Measurements from ENCODE around the gene ATP5PF. TPM values are rescaled to one million over a fixed set of nuclear protein-coding genes. Genes with fewer than 3 reads are reported as not detected.
A peak's percentile ranks its signal among the peaks of the same experiment; 100 is the strongest.
"Not testable (repeated sequence)": the region's sequence is repeated elsewhere in the genome, so short reads cannot be mapped to it uniquely, and the experiment has no call there.

ATP5PF gene
- total RNA-seq: 100 to 1,000 TPM in 1 of 2 donors, 10 to 100 TPM in 1; 52.1 to 124 TPM

- Mint-ChIP-seq H3K36me3 (peaks cover 25% of the 10 kb centered on the region), H3K27ac (peak within 1 kb of the TSS; percentile 99 to 100), H3K27me3 (no peaks in the 10 kb centered on the region), H3K4me1 (ENCODE audit: low read depth in 2 of 2) (peaks cover 32 to 43% of the 10 kb centered on the region in 2 donors), H3K9me3 (no peaks in the 10 kb centered on the region), H3K4me3 (peak within 1 kb of the TSS; percentile 100)
- peak; percentile 98 for DNase-seq (ENCODE audit: low spot score)
- peak; percentile 97 to 98 for ATAC-seq
These were observed at the start of gene ATP5PF, which contains the start of gene GABPA for GRCh38 chr21:25734904-25735645. Gene ATP5PF (minus strand): TSS chr21:25734904. CDS start chr21:25729794, 5,110 bp downstream. Gene GABPA (plus strand): TSS chr21:25734972. CDS start chr21:25741599, 6,627 bp downstream.

GRCh38 chr21:25778126-25778875 lies 43.6 kb upstream of the ATP5PF start:
- H3K4me3 Mint-ChIP-seq; H3K9me3 Mint-ChIP-seq; H3K27me3 Mint-ChIP-seq; H3K4me1 Mint-ChIP-seq (ENCODE audit: low read depth in 2 of 2); DNase-seq (ENCODE audit: low spot score); H3K36me3 Mint-ChIP-seq; ATAC-seq; H3K27ac Mint-ChIP-seq: not testable (repeated sequence)

GRCh38 chr21:25776440-25776839 lies 41.7 kb upstream of the ATP5PF start:
- H3K27me3 Mint-ChIP-seq: peaks cover 0 to 5% of the 10 kb centered on the region in 2 donors
- DNase-seq (ENCODE audit: low spot score) (no peak), ATAC-seq (no peak)
- no peaks in the 10 kb centered on the region for H3K9me3 Mint-ChIP-seq
- H3K36me3 Mint-ChIP-seq: no peaks in the 10 kb centered on the region
- H3K4me1 Mint-ChIP-seq (ENCODE audit: low read depth in 2 of 2): no peaks in the 10 kb centered on the region
- no peak overlapping the region for H3K27ac Mint-ChIP-seq
- no peak overlapping the region for H3K4me3 Mint-ChIP-seq

GRCh38 chr21:25772686-25773085 lies 38.0 kb upstream of the ATP5PF start:
- Mint-ChIP-seq H3K9me3 (no peaks in the 10 kb centered on the region), H3K4me3 (no peak overlapping the region), H3K27ac (peak overlapping the region in 1 of 2 donors; percentile 51), H3K36me3 (no peaks in the 10 kb centered on the region), H3K27me3 (no peaks in the 10 kb centered on the region), H3K4me1 (ENCODE audit: low read depth in 2 of 2) (peaks cover 0 to 2% of the 10 kb centered on the region in 2 donors)
- ATAC-seq (no peak), DNase-seq (ENCODE audit: low spot score) (no peak)

GRCh38 chr21:25767921-25768320 lies 33.2 kb upstream of the ATP5PF start:
- Mint-ChIP-seq H3K36me3 (peaks cover 16% of the 10 kb centered on the region), H3K4me3 (no peak overlapping the region), H3K9me3 (no peaks in the 10 kb centered on the region), H3K4me1 (ENCODE audit: low read depth in 2 of 2) (peaks cover 0 to 2% of the 10 kb centered on the region in 2 donors), H3K27ac (no peak overlapping the region), H3K27me3 (no peaks in the 10 kb centered on the region)
- ATAC-seq (no peak), DNase-seq (ENCODE audit: low spot score) (no peak)

GRCh38 chr21:25764065-25764464 lies 29.4 kb upstream of the ATP5PF start:
- Mint-ChIP-seq H3K27me3 (no peaks in the 10 kb centered on the region), H3K27ac (no peak overlapping the region), H3K4me1 (ENCODE audit: low read depth in 2 of 2) (peaks cover 19 to 20% of the 10 kb centered on the region in 2 donors), H3K36me3 (peaks cover 28% of the 10 kb centered on the region), H3K9me3 (no peaks in the 10 kb centered on the region), H3K4me3 (no peak overlapping the region)
- ATAC-seq (no peak), DNase-seq (ENCODE audit: low spot score) (no peak)

GRCh38 chr21:25760677-25761076 lies 26.0 kb upstream of the ATP5PF start:
- H3K9me3 Mint-ChIP-seq: no peaks in the 10 kb centered on the region
- no peaks in the 10 kb centered on the region for H3K27me3 Mint-ChIP-seq
- DNase-seq (ENCODE audit: low spot score) (no peak), ATAC-seq (peak in 1 of 2 donors; percentile 59)
- H3K4me3 Mint-ChIP-seq: peak overlapping the region; percentile 31
- peak overlapping the region; percentile 61 to 89 for H3K27ac Mint-ChIP-seq
- peaks cover 29 to 36% of the 10 kb centered on the region in 2 donors for H3K4me1 Mint-ChIP-seq (ENCODE audit: low read depth in 2 of 2)
- H3K36me3 Mint-ChIP-seq: peaks cover 30% of the 10 kb centered on the region

- DNase-seq (ENCODE audit: low spot score) (no peak), ATAC-seq (peak; percentile 54 to 84)
- H3K9me3 Mint-ChIP-seq: no peaks in the 10 kb centered on the region
- H3K27ac Mint-ChIP-seq: peak overlapping the region; percentile 61 to 89
- H3K4me1 Mint-ChIP-seq (ENCODE audit: low read depth in 2 of 2): peaks cover 33 to 42% of the 10 kb centered on the region in 2 donors
- H3K36me3 Mint-ChIP-seq: peaks cover 23% of the 10 kb centered on the region
- no peaks in the 10 kb centered on the region for H3K27me3 Mint-ChIP-seq
- H3K4me3 Mint-ChIP-seq: peak overlapping the region; percentile 31
These were observed 25.4 kb upstream of the ATP5PF start for GRCh38 chr21:25760061-25760460.

GRCh38 chr21:25759573-25759972 lies 24.9 kb upstream of the ATP5PF start:
- ATAC-seq: peak in 1 of 2 donors; percentile 66
- Mint-ChIP-seq H3K4me3 (peak overlapping the region; percentile 31), H3K9me3 (no peaks in the 10 kb centered on the region), H3K36me3 (peaks cover 22% of the 10 kb centered on the region), H3K4me1 (ENCODE audit: low read depth in 2 of 2) (peaks cover 33 to 43% of the 10 kb centered on the region in 2 donors), H3K27ac (peak overlapping the region; percentile 61 to 89), H3K27me3 (no peaks in the 10 kb centered on the region)
- no peak for DNase-seq (ENCODE audit: low spot score)

- H3K27me3 Mint-ChIP-seq: no peaks in the 10 kb centered on the region
- no peaks in the 10 kb centered on the region for H3K9me3 Mint-ChIP-seq
- H3K4me3 Mint-ChIP-seq: no peak overlapping the region
- ATAC-seq: no peak
- H3K36me3 Mint-ChIP-seq: peaks cover 25% of the 10 kb centered on the region
- H3K27ac Mint-ChIP-seq: peak overlapping the region in 1 of 2 donors; percentile 52
- H3K4me1 Mint-ChIP-seq (ENCODE audit: low read depth in 2 of 2): peaks cover 33 to 43% of the 10 kb centered on the region in 2 donors
- no peak for DNase-seq (ENCODE audit: low spot score)
These were observed 22.8 kb upstream of the ATP5PF start for GRCh38 chr21:25757531-25757930.

- Mint-ChIP-seq H3K27ac (peak overlapping the region; percentile 0 to 52), H3K27me3 (no peaks in the 10 kb centered on the region)
These were observed 21.7 kb upstream of the ATP5PF start for GRCh38 chr21:25756190-25756932.

GRCh38 chr21:25752416-25752815 lies 17.7 kb upstream of the ATP5PF start:
- DNase-seq (ENCODE audit: low spot score) (no peak), ATAC-seq (no peak)
- H3K27me3 Mint-ChIP-seq: no peaks in the 10 kb centered on the region
- H3K4me1 Mint-ChIP-seq (ENCODE audit: low read depth in 2 of 2): peaks cover 22 to 28% of the 10 kb centered on the region in 2 donors
- no peak overlapping the region for H3K4me3 Mint-ChIP-seq
- H3K9me3 Mint-ChIP-seq: no peaks in the 10 kb centered on the region
- H3K27ac Mint-ChIP-seq: no peak overlapping the region
- H3K36me3 Mint-ChIP-seq: peaks cover 17% of the 10 kb centered on the region

More at GRCh38 chr21:25756190-25756932, 21.7 kb upstream of the ATP5PF start:
- Mint-ChIP-seq H3K4me1 (ENCODE audit: low read depth in 2 of 2) (peaks cover 33 to 43% of the 10 kb centered on the region in 2 donors), H3K4me3 (peak overlapping the region; percentile 6), H3K36me3 (peaks cover 29% of the 10 kb centered on the region), H3K9me3 (no peaks in the 10 kb centered on the region)
- DNase-seq (ENCODE audit: low spot score): no peak
- ATAC-seq: peak in 1 of 2 donors; percentile 6

- Mint-ChIP-seq H3K4me3 (no peak overlapping the region), H3K9me3 (no peaks in the 10 kb centered on the region)
- ATAC-seq: peak; percentile 59 to 61
These were observed 15.4 kb upstream of the ATP5PF start for GRCh38 chr21:25750085-25750484.

More at GRCh38 chr21:25750085-25750484, 15.4 kb upstream of the ATP5PF start:
- peaks cover 6 to 8% of the 10 kb centered on the region in 2 donors for H3K4me1 Mint-ChIP-seq (ENCODE audit: low read depth in 2 of 2)
- H3K27ac Mint-ChIP-seq: peak overlapping the region; percentile 19 to 81
- no peaks in the 10 kb centered on the region for H3K27me3 Mint-ChIP-seq
- peaks cover 17% of the 10 kb centered on the region for H3K36me3 Mint-ChIP-seq
- DNase-seq (ENCODE audit: low spot score): no peak

All from natural killer cell treated with Interleukin-12 subunit alpha and Interleukin-12 subunit beta and Interleukin-15 and Interleukin-18, amount 100 ng/mL, for 72 hours (primary cell).